Pulmonary artery endothelial cell (primary cell): Measurements from ENCODE around the gene GJC1. TPM values are rescaled to one million over a fixed set of nuclear protein-coding genes. Genes with fewer than 3 reads are reported as not detected.
"Not testable (repeated sequence)": the region's sequence is repeated elsewhere in the genome, so short reads cannot be mapped to it uniquely, and the experiment has no call there.

Experiments
- DNase-seq: peaks from one replicate; pipeline ENCODE4 v3.0.0-alpha.2; 2011; ENCODE audit warnings: low read depth, low spot score
- total RNA-seq: library from RNA; depleted of rRNA; stranded (reverse); fragments of >200 nt; gene quantifications from 2 replicates; pipeline ENCODE4 v1.2.3, GENCODE V29; 2014

GJC1 gene
- total RNA-seq, 1 donor from 2014 or later = 5.4 TPM

GRCh38 chr17:44761932-44762810 lies 67.9 kb downstream of the GJC1 start:
- no peak for DNase-seq

- no peak for DNase-seq
These were observed 69.4 kb downstream of the GJC1 start for GRCh38 chr17:44760474-44761308.

GRCh38 chr17:44759916-44760243 lies 70.2 kb downstream of the GJC1 start:
- no peak for DNase-seq

GRCh38 chr17:44759086-44759915 lies 70.8 kb downstream of the GJC1 start:
- no peak for DNase-seq

GRCh38 chr17:44758414-44759085 lies 71.5 kb downstream of the GJC1 start, which contains the start of gene ADAM11:
ADAM11 (plus strand) TSS chr17:44758988; CDS start chr17:44759200, 212 bp downstream.
- no peak for DNase-seq

GRCh38 chr17:44757918-44758413 lies 72.1 kb downstream of the GJC1 start:
- no peak for DNase-seq

GRCh38 chr17:44757045-44757917 lies 72.8 kb downstream of the GJC1 start:
- DNase-seq = no peak

- not testable (repeated sequence) for DNase-seq
These were observed 74.9 kb downstream of the GJC1 start for GRCh38 chr17:44755180-44755579.

GRCh38 chr17:44754276-44754675 lies 75.8 kb downstream of the GJC1 start:
- DNase-seq = no peak

GRCh38 chr17:44752953-44753861 lies 76.9 kb downstream of the GJC1 start:
- no peak for DNase-seq

- no peak for DNase-seq
These were observed 78.3 kb downstream of the GJC1 start for GRCh38 chr17:44751806-44752205.

- DNase-seq = no peak
These were observed 78.8 kb downstream of the GJC1 start for GRCh38 chr17:44751331-44751730.

GRCh38 chr17:44749980-44750318 lies 80.1 kb downstream of the GJC1 start:
- no peak for DNase-seq

GRCh38 chr17:44749076-44749979 lies 80.8 kb downstream of the GJC1 start:
- no peak for DNase-seq
